Stimulated activated CD8-positive, alpha-beta memory T cell treated with anti-CD3 and anti-CD28 coated beads, Interleukin-15, amount 100 ng/mL, for 48 hours (primary cell): Measurements from ENCODE around the gene TENT5C.
A peak's percentile ranks its signal among the peaks of the same experiment; 100 is the strongest.

Experiments used
- DNase-seq, 2 donors: peaks; one replicate each; pipeline ENCODE4 v3.0.0-alpha.2; 2020; ENCODE audit warnings: low read depth in 2 of 2

The TENT5C gene

GRCh38 chr1:117657949-117658660 lies 52.3 kb downstream of the TENT5C start:
- no peak for DNase-seq

GRCh38 chr1:117658676-117659075 lies 52.8 kb downstream of the TENT5C start:
- peak in 1 of 2 donors; percentile 34 for DNase-seq

GRCh38 chr1:117659550-117660270 lies 53.9 kb downstream of the TENT5C start:
- DNase-seq: no peak

GRCh38 chr1:117660271-117660965 lies 54.6 kb downstream of the TENT5C start:
- DNase-seq: no peak

- DNase-seq: no peak
Observed at GRCh38 chr1:117661027-117661426, 55.2 kb downstream of the TENT5C start.

- no peak for DNase-seq
Observed at GRCh38 chr1:117662667-117663066, 56.8 kb downstream of the TENT5C start.

- DNase-seq: no peak
Observed at GRCh38 chr1:117663156-117663902, 57.5 kb downstream of the TENT5C start.

GRCh38 chr1:117664314-117664713 lies 58.5 kb downstream of the TENT5C start:
- DNase-seq: peak in 1 of 2 donors; percentile 34

- no peak for DNase-seq
Observed at GRCh38 chr1:117665556-117666270, 59.9 kb downstream of the TENT5C start.

GRCh38 chr1:117669572-117669971 lies 63.7 kb downstream of the TENT5C start:
- DNase-seq: no peak

- no peak for DNase-seq
Observed at GRCh38 chr1:117670976-117671780, 65.3 kb downstream of the TENT5C start.

GRCh38 chr1:117671781-117672501 lies 66.1 kb downstream of the TENT5C start:
- no peak for DNase-seq

GRCh38 chr1:117672756-117673155 lies 66.9 kb downstream of the TENT5C start:
- no peak for DNase-seq

GRCh38 chr1:117673405-117673804 lies 67.6 kb downstream of the TENT5C start:
- no peak for DNase-seq

- DNase-seq: no peak
Observed at GRCh38 chr1:117674521-117675400, 68.9 kb downstream of the TENT5C start.

- no peak for DNase-seq
Observed at GRCh38 chr1:117675907-117676430, 70.1 kb downstream of the TENT5C start.

GRCh38 chr1:117676615-117677130 lies 70.8 kb downstream of the TENT5C start:
- DNase-seq: no peak
